ENCODE data around the gene PDE7B.

Gene PDE7B

GRCh38 chr6:136077834-136078576 lies 226.5 kb downstream of the PDE7B start:
- TF ChIP-seq FOXP2 (optimal IDR thresholded peaks at IDR 0.05; ENCODE audit: borderline replicate concordance, extremely low read depth, extremely low read length, insufficient read depth): no peak
- TF ChIP-seq REST (IDR thresholded peaks at IDR 0.05; ENCODE audit: insufficient read depth in 1 of 2, low read depth in 2 of 2, low read length in 2 of 2): no peak
- no peak for TF ChIP-seq SIN3A (IDR thresholded peaks at IDR 0.05; ENCODE audit: borderline replicate concordance, insufficient read depth, low read length)
- TF ChIP-seq POLR2AphosphoS5 (IDR thresholded peaks at IDR 0.05; ENCODE audit: low read depth, low read length): no peak
- no peak for TF ChIP-seq TAF1 (IDR thresholded peaks at IDR 0.05; ENCODE audit: borderline replicate concordance, insufficient read depth, low read length)

- TF ChIP-seq TAF1 (IDR thresholded peaks at IDR 0.05; ENCODE audit: borderline replicate concordance, insufficient read depth, low read length) (no peak), POLR2AphosphoS5 (IDR thresholded peaks at IDR 0.05; ENCODE audit: low read depth, low read length) (no peak), FOXP2 (optimal IDR thresholded peaks at IDR 0.05; ENCODE audit: borderline replicate concordance, extremely low read depth, extremely low read length, insufficient read depth) (no peak), SIN3A (IDR thresholded peaks at IDR 0.05; ENCODE audit: borderline replicate concordance, insufficient read depth, low read length) (no peak), REST (IDR thresholded peaks at IDR 0.05; ENCODE audit: insufficient read depth in 1 of 2, low read depth in 2 of 2, low read length in 2 of 2) (no peak)
Observed at GRCh38 chr6:136079701-136080565, 228.4 kb downstream of the PDE7B start.

GRCh38 chr6:136083540-136083939 lies 232.0 kb downstream of the PDE7B start:
- TF ChIP-seq FOXP2 (optimal IDR thresholded peaks at IDR 0.05; ENCODE audit: borderline replicate concordance, extremely low read depth, extremely low read length, insufficient read depth) (no peak), POLR2AphosphoS5 (IDR thresholded peaks at IDR 0.05; ENCODE audit: low read depth, low read length) (no peak), REST (IDR thresholded peaks at IDR 0.05; ENCODE audit: insufficient read depth in 1 of 2, low read depth in 2 of 2, low read length in 2 of 2) (no peak), TAF1 (IDR thresholded peaks at IDR 0.05; ENCODE audit: borderline replicate concordance, insufficient read depth, low read length) (no peak), SIN3A (IDR thresholded peaks at IDR 0.05; ENCODE audit: borderline replicate concordance, insufficient read depth, low read length) (no peak)

GRCh38 chr6:136084403-136084802 lies 232.9 kb downstream of the PDE7B start:
- TF ChIP-seq POLR2AphosphoS5 (IDR thresholded peaks at IDR 0.05; ENCODE audit: low read depth, low read length): no peak
- TF ChIP-seq FOXP2 (optimal IDR thresholded peaks at IDR 0.05; ENCODE audit: borderline replicate concordance, extremely low read depth, extremely low read length, insufficient read depth): no peak
- no peak for TF ChIP-seq SIN3A (IDR thresholded peaks at IDR 0.05; ENCODE audit: borderline replicate concordance, insufficient read depth, low read length)
- TF ChIP-seq REST (IDR thresholded peaks at IDR 0.05; ENCODE audit: insufficient read depth in 1 of 2, low read depth in 2 of 2, low read length in 2 of 2): no peak
- no peak for TF ChIP-seq TAF1 (IDR thresholded peaks at IDR 0.05; ENCODE audit: borderline replicate concordance, insufficient read depth, low read length)

Measured in PFSK-1 (cell line).